PC-9 (cell line): ENCODE results near the gene CYP11A1.

ENCODE experiments used
- CTCF ChIP-seq: fragments of 200-600 bp; sonication (generic); conservative IDR thresholded peaks from 2 replicates; pipeline ENCODE4 v1.6.1; 2017; ENCODE audit warnings: mixed run types, antibody characterized with exemption, mild to moderate bottlenecking, moderate library complexity
- EZH2 ChIP-seq: fragments of 200-600 bp; sonication (generic); IDR thresholded peaks from 2 replicates; pipeline ENCODE4 v1.8.0; 2017; ENCODE audit warnings: antibody characterized with exemption, low read depth

DNA sequence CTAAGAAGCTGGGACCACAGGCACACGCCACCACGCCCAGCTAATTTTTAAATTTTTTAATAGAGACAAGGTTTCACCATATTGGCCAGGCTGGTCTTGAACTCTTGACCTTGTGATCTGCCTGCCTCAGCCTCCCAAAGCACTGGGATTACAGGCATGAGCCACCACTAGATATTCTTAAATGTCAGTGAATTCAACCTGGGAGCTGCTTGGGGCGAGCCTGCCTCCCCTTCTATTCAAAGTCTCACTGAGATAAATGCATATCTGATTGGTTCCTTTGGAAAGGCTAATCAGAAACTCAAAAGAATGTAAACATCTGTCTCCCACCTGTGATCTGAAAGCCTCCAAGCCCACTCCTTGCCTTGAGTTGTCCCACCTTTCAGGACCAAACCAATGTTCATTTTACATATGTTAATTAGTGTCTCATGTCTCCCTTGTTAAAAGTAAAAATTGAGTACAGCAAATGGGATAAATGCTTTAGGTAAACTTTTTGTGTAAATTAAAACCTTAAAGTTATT, 15.0 kb downstream of the CYP11A1 start:
- TF ChIP-seq EZH2 (no peak), CTCF (no peak)
